GM12873 (cell line): ENCODE data around the gene ZNF112.

Experiments
- CTCF ChIP-seq: IDR thresholded peaks from 2 replicates; pipeline ENCODE4 v1.5.1; 2012; ENCODE audit warnings: low read depth, mild to moderate bottlenecking, moderate library complexity, low read length, control low read depth; ENCODE audit not compliant: insufficient read depth; ENCODE audit errors: missing control alignments

Gene ZNF112

GRCh38 chr19:44278181-44278690, 78.2 kb downstream of the ZNF112 start:
- TF ChIP-seq CTCF: no peak

- no peak for TF ChIP-seq CTCF
These were observed 79.1 kb downstream of the ZNF112 start for GRCh38 chr19:44277331-44277730.
